Measurements from ENCODE around the gene SNORC. TPM values are rescaled to one million over a fixed set of nuclear protein-coding genes. Genes with fewer than 3 reads are reported as not detected.
A peak's percentile ranks its signal among the peaks of the same experiment; 100 is the strongest.

Gene SNORC
- total and polyA plus RNA-seq, 2 of the 13 experiments (the other 11 are each of a cell fraction or from before 2014, with no cell fraction given), result 59.1 to 86.1 TPM

GRCh38 chr2:232857158-232857563, 12.9 kb upstream of the SNORC start (continued):
- TF ChIP-seq HNRNPH1 (optimal IDR thresholded peaks at IDR 0.05; ENCODE audit: low read depth, low read length), result no peak
- TF ChIP-seq HMGXB4 (CRISPR knock-in tag; IDR thresholded peaks at IDR 0.05; ENCODE audit: borderline replicate concordance in 1 of 2, low read depth in 1 of 2), result no peak; a peak in 1 of 4 replicates
- no peak for TF ChIP-seq RNF219 (CRISPR knock-in tag; IDR thresholded peaks at IDR 0.05)
- TF ChIP-seq SMARCC2 (IDR thresholded peaks at IDR 0.05), result no peak
- peak; percentile 100 for TF ChIP-seq CEBPG (CRISPR knock-in tag; IDR thresholded peaks at IDR 0.05)
- peak; percentile 84; the same call in 1 of the 2 replicates for TF ChIP-seq KAT7 (CRISPR knock-in tag; IDR thresholded peaks at IDR 0.05; ENCODE audit: borderline replicate concordance)
- no peak for TF ChIP-seq ZNF552 (CRISPR knock-in tag; IDR thresholded peaks at IDR 0.05; ENCODE audit: borderline replicate concordance)
- no peak for TF ChIP-seq ZNF142 (CRISPR knock-in tag; IDR thresholded peaks at IDR 0.05)
- no peak for TF ChIP-seq SPEN (CRISPR knock-in tag; IDR thresholded peaks at IDR 0.05; ENCODE audit: low read depth)
- no peak for TF ChIP-seq ZNF83 (CRISPR knock-in tag; IDR thresholded peaks at IDR 0.05; ENCODE audit: borderline replicate concordance)
- TF ChIP-seq SP1 (IDR thresholded peaks at IDR 0.05), result no peak
- no peak for TF ChIP-seq SP1 (CRISPR knock-in tag; IDR thresholded peaks at IDR 0.05)
- TF ChIP-seq SRF (IDR thresholded peaks at IDR 0.05; ENCODE audit: low read depth, low read length), result peak; percentile 56; the same call in 1 of the 2 replicates
- no peak for TF ChIP-seq JUN (CRISPR knock-in tag; IDR thresholded peaks at IDR 0.05)
- TF ChIP-seq CBFB (CRISPR knock-in tag; IDR thresholded peaks at IDR 0.05), result peak; percentile 75
- no peak for TF ChIP-seq ARHGAP35 (CRISPR knock-in tag; IDR thresholded peaks at IDR 0.05; ENCODE audit: borderline replicate concordance)
- no peak for TF ChIP-seq ISX (CRISPR knock-in tag; conservative IDR thresholded peaks at IDR 0.05)
- TF ChIP-seq SATB2 (CRISPR knock-in tag; IDR thresholded peaks at IDR 0.05), result no peak
